Ammon's horn (tissue), 1 donor: ENCODE data around the gene PNISR.
"Not testable (repeated sequence)": the region's sequence is repeated elsewhere in the genome, so short reads cannot be mapped to it uniquely, and the experiment has no call there.

Experiments used
- DNase-seq: peaks from one replicate; pipeline ENCODE4 v3.0.0-alpha.2; 2016; ENCODE audit warnings: low spot score

The PNISR gene, protein sequence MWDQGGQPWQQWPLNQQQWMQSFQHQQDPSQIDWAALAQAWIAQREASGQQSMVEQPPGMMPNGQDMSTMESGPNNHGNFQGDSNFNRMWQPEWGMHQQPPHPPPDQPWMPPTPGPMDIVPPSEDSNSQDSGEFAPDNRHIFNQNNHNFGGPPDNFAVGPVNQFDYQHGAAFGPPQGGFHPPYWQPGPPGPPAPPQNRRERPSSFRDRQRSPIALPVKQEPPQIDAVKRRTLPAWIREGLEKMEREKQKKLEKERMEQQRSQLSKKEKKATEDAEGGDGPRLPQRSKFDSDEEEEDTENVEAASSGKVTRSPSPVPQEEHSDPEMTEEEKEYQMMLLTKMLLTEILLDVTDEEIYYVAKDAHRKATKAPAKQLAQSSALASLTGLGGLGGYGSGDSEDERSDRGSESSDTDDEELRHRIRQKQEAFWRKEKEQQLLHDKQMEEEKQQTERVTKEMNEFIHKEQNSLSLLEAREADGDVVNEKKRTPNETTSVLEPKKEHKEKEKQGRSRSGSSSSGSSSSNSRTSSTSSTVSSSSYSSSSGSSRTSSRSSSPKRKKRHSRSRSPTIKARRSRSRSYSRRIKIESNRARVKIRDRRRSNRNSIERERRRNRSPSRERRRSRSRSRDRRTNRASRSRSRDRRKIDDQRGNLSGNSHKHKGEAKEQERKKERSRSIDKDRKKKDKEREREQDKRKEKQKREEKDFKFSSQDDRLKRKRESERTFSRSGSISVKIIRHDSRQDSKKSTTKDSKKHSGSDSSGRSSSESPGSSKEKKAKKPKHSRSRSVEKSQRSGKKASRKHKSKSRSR

GRCh38 chr6:99424761-99425646 lies at the start of gene PNISR:
TSS of gene PNISR (minus strand) at chr6:99425308. CDS start at chr6:99414659, 10,649 bp downstream.
- DNase-seq = peak; percentile 97

GRCh38 chr6:99473730-99474129 lies 48.6 kb upstream of the PNISR start:
- DNase-seq = no peak

- DNase-seq = no peak
These were observed 46.5 kb upstream of the PNISR start for GRCh38 chr6:99471638-99472037.

DNA sequence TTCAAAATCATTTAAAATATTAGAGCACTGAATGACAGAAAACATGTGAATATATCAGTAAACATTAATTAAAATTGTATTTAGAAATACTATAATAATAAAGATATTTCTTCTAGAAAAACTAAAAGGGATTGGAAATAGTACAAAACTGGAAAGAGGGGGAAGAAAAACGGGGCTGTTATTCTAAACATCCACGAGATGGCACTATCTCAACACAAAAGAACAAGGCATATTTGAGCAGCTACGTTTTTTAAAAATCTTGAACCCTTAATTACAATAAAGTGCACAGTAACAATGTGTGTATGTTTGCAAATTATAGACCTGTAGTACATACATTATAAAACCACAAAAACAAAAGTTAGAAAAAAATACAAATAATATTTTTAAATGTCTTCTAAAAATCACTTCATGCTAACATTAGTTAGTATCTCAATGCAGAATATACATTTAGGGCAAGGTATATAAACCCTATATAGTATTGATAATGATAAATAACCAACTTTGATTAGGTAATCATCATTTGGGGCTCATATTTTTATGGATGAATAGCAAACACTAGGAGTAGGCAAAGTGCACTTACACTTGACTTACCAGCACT lies 42.5 kb upstream of the PNISR start:
- DNase-seq = peak; percentile 40

GRCh38 chr6:99459133-99459532 lies 34.0 kb upstream of the PNISR start:
- DNase-seq = not testable (repeated sequence)

DNA sequence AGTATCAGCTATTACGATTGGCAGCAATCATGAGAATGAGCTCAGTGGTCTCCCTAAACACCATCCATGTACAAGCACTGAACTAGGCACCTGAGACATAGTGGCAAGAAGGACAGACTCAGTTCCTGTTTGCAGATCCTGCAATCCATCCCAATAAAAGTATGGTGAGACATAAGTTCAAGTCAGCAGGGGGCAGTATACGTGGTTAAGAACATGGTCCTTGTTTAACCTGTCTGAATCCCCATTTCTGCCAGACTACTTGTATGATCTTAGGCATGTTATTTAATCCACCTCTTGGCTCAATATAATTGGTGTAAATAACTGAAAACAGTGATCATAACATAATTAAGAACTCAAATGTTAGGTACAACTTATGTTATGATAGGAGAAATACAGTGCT lies 33.2 kb upstream of the PNISR start:
- no peak for DNase-seq

DNA sequence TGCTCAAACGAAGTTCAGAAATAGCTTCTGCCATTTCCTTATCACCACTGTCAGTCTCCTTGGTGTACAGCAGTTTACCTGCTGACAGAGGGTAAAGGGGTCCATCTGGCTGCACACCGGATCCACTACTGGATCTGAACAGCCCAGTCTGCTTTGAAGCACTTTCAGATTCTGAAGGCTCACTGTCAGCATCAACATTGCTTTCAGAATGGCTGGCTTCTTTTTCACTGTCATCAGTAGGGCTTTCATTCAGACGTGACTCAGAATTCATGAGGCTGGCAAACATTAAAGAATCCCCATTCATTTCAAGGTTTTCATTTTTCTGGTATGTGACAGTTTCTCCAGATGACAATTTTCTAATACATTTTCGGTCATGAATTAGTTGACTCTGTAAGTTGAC lies 21.0 kb upstream of the PNISR start:
- peak; percentile 29 for DNase-seq

DNA sequence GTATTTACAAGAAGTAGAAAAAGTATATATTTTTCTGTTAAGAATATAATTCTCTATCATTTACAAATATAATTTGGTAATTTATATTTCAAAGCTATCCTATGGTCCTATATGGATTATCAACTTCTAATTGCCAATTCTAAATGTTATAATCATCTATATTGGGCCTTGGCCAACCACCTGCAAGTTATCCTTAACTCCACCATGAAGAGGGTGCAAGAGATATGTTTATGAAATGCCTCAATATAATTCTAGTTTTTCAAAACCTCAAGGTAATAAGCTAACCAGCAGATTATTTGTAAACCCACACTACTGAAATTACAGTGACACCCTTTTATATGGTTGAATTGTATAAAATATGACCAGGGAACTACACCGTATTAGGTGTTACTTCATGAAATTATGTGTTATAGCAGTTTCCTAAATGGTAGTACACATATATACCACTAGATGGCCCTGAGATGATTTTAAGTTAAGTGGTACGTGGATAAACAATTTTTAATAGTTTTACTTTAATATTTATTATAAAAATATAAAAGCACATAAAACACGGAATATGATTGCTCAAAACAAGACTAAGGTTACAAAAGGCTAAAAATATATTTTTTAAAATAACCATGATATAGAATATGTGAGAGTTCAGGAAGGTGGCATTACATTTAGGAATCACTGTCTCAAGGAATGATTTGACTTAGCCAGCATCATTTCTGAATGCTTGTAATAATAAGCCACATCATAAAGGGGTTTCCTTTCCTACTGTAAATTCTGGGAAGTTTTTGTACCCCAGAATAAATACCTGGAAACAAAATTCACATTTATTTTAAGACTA lies 9.8 kb upstream of the PNISR start:
- peak; percentile 15 for DNase-seq

DNA sequence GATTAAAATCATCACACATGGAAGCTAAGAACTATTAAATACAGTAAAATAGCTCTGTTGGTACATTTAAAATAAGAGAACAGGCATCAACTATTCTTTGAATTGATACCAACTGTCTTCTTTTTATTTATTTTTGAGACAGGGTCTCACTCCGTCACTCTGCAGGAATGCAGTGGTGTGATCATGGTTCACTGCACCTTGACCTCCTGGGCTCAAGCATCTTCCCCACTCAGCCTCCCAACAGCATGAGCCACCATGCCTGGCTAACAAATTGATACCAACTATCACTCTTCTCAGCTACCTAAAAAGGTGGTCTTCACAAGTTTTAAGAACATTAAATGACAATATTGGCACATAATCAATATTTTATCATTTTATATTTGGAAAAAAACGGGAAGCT lies 7.8 kb upstream of the PNISR start:
- no peak for DNase-seq

- DNase-seq = no peak
These were observed 6.8 kb upstream of the PNISR start for GRCh38 chr6:99431901-99432300.

DNA sequence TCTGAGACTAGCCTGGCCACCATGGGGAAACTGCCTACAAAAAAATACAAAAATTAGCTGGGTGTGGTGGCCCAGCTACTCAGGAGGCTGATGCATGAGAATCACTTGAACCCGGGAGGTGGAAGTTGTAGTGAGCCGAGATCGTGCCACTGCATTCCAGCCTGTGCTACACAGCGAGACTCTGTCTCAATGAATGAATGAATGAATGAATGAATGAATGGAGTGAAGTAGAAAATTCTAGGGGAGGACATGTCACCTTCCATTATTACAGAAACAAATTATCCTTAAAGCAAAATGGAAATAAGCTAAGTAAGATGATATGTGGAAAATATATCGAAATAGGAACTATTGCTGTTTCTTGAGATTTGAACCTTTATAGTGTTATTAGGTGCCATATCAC lies 2.9 kb upstream of the PNISR start:
- DNase-seq = no peak

- DNase-seq = no peak
These were observed 1.3 kb upstream of the PNISR start for GRCh38 chr6:99426451-99426757.

DNA sequence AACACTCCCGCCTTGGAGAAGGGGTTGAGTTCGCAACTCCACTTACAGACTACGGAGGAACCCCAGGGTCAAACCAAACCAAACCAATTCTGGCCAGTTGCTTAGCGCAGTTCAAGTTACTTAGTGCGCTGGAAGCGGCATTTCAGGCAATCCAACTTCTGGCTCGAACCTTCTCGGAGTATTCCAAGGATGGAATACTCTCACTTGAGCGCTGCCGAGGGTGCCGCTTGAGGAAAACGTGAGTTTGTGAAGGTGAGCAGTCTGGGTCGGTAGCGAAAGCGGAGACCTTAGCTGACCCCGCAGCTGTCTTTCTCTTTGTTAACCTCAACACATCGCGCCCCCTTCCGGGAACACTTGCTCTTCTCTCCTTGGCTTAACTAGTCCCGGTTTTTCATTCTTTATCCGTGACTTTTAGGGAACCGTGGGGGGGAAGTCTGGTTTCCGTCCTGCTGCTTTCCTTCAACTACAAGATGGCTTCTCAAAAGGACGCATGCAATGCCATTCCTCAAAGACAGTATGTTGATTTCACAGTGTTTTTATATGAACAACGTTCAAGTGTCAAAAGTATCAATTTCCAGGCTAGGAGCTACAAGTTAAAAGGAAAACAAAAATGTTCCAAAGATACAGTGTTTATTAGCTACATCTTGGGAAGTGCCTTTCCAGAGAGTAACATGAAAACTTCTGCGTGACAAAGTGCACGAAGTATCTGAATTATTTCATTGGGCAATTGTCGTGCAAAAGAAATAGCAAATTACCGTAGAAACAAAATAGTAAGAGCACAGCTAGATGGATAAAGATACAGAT lies 741 bp upstream of the PNISR start:
- peak; percentile 89 for DNase-seq

- DNase-seq = no peak
These were observed 1.1 kb downstream of the PNISR start for GRCh38 chr6:99424022-99424421.

DNA sequence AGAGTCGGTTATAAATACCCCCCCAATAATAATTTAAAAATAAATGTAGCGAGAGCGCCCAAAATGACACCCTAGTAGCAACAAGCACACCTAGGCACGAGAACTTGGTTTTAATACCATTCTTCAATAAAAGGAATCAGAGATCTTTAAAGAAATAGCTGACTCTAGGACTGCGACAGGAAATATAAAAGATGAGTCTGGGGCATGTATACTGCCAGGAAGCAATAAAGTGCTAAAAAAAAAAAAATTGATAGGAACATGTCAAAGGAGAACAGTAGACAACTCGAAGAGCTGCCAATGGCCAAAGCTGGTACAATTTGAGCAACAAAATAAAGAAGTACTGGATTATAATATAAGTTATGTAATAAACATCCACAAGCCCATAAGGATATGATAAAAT lies 2.2 kb downstream of the PNISR start:
- DNase-seq = no peak

GRCh38 chr6:99416892-99417767 lies 8.0 kb downstream of the PNISR start:
- DNase-seq = no peak

DNA sequence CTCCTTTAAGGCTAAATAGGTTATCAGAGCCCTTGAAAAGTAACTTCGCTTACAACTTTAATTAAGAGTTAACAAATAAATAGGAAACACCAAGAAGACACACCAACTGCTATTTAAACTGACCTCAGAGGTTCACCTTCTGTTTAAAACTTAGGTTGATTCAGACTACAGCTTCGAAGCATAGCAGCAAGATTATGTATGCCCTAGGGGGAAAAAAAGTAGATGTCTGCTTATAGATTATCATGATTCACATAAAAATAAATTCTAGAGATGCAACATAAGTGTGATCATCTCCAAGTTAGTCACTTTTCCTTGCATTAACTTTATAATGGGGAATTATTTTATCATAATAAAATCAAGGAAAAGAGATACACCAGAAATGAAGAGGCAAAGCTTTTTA lies 8.9 kb downstream of the PNISR start:
- no peak for DNase-seq

DNA sequence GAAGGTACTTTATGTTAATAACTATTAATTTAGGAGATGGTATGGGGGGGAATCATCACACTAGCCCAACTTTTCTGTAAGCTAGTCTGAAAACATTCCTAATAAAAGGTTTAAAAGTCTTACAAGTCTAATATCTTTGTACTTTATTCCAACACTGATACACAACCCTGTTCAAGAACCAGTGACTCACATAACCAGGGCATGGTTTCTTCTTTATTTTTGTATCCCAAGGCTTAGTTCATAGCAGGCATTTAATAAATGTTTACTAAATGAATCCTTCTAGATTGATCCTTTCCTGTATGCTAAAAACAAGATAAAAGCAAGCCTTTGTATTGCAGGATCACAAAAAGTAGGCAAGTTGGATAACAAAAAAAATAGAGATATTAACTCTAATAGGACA lies 9.7 kb downstream of the PNISR start:
- no peak for DNase-seq

DNA sequence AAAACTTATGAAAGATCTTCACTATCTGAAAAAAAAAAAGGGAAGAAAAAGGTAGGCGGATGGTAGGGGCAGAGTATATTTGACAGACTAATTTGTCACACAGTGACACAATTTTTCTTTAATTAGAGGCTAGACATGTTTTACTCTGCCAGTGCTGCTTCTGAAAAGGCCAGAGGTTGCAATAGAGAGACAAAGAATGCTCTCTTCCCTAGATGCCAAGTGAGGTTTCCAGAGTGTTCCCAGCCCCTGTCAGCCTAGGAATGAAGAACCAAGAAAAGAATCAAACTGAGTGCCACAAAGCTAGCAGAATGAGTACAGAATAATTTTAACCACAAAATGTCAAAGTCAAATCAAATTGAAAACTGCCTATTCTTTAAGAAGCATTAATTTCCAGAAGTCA lies 13.0 kb downstream of the PNISR start:
- peak; percentile 71 for DNase-seq
